GM19240 (cell line): ENCODE measurements around the gene KHNYN.
"Not testable (repeated sequence)": the region's sequence is repeated elsewhere in the genome, so short reads cannot be mapped to it uniquely, and the experiment has no call there.

Experiments
- DNase-seq: peaks from one replicate; pipeline ENCODE4 v3.0.0; 2011; ENCODE audit warnings: low spot score; ENCODE audit not compliant: insufficient read length

KHNYN gene

GRCh38 chr14:24437020-24437735 is 7.4 kb downstream of the KHNYN start:
- no peak for DNase-seq

GRCh38 chr14:24437736-24438067 is 7.9 kb downstream of the KHNYN start:
- DNase-seq: no peak

- no peak for DNase-seq
Observed at GRCh38 chr14:24438223-24439097, 8.7 kb downstream of the KHNYN start.

- no peak for DNase-seq
Observed at GRCh38 chr14:24439257-24439656, 9.5 kb downstream of the KHNYN start.

- no peak for DNase-seq
Observed at GRCh38 chr14:24439830-24440605, 10.3 kb downstream of the KHNYN start.

GRCh38 chr14:24440606-24441399 is 11.0 kb downstream of the KHNYN start:
- DNase-seq: no peak

- no peak for DNase-seq
Observed at GRCh38 chr14:24441485-24441884, 11.7 kb downstream of the KHNYN start.

GRCh38 chr14:24441904-24442239 is 12.1 kb downstream of the KHNYN start:
- no peak for DNase-seq

GRCh38 chr14:24442240-24443052 is 12.7 kb downstream of the KHNYN start, which contains the start of gene SDR39U1:
TSS of gene SDR39U1 (minus strand) at chr14:24442776. CDS start at chr14:24442769, 7 bp downstream.
- DNase-seq: peak; percentile 86

GRCh38 chr14:24443053-24443665 is 13.4 kb downstream of the KHNYN start:
- no peak for DNase-seq

GRCh38 chr14:24450828-24451227 is 21.1 kb downstream of the KHNYN start:
- DNase-seq: not testable (repeated sequence)

GRCh38 chr14:24456980-24457379 is 27.2 kb downstream of the KHNYN start:
- DNase-seq: no peak

- no peak for DNase-seq
Observed at GRCh38 chr14:24458736-24459135, 29.0 kb downstream of the KHNYN start.

GRCh38 chr14:24459331-24459730 is 29.6 kb downstream of the KHNYN start:
- no peak for DNase-seq

- DNase-seq: no peak
Observed at GRCh38 chr14:24461336-24461735, 31.6 kb downstream of the KHNYN start.

- no peak for DNase-seq
Observed at GRCh38 chr14:24463017-24463883, 33.5 kb downstream of the KHNYN start.

GRCh38 chr14:24463884-24464785 is 34.4 kb downstream of the KHNYN start:
- no peak for DNase-seq

- DNase-seq: no peak
Observed at GRCh38 chr14:24465368-24465767, 35.6 kb downstream of the KHNYN start.
